GM19043 (cell line): ENCODE results near the gene KIAA0040.

Experiments
- ATAC-seq: cut with Tn5 transposase; IDR thresholded peaks from one replicate; pipeline ENCODE4 v1.9.1; 2021; ENCODE audit warnings: low read depth; ENCODE audit not compliant: unreplicated experiment

Gene KIAA0040

GRCh38 chr1:175203570-175204068 lies 11.0 kb upstream of the KIAA0040 start:
- ATAC-seq: no peak

GRCh38 chr1:175200678-175201521 lies 8.3 kb upstream of the KIAA0040 start:
- no peak for ATAC-seq

GRCh38 chr1:175198332-175198731 lies 5.8 kb upstream of the KIAA0040 start:
- ATAC-seq: no peak

GRCh38 chr1:175197531-175197930 lies 5.0 kb upstream of the KIAA0040 start:
- no peak for ATAC-seq

GRCh38 chr1:175195798-175196197 lies 3.2 kb upstream of the KIAA0040 start:
- no peak for ATAC-seq

GRCh38 chr1:175195281-175195680 lies 2.7 kb upstream of the KIAA0040 start:
- ATAC-seq: peak; percentile 26

- no peak for ATAC-seq
These were observed 943 bp upstream of the KIAA0040 start for GRCh38 chr1:175193527-175193910.

GRCh38 chr1:175192111-175192629 lies 406 bp downstream of the KIAA0040 start:
- no peak for ATAC-seq

- ATAC-seq: peak; percentile 20
These were observed 917 bp downstream of the KIAA0040 start for GRCh38 chr1:175191659-175192058.

- ATAC-seq: peak; percentile 69
These were observed 3.6 kb downstream of the KIAA0040 start for GRCh38 chr1:175188936-175189335.

- no peak for ATAC-seq
These were observed 6.0 kb downstream of the KIAA0040 start for GRCh38 chr1:175186433-175187160.

- ATAC-seq: no peak
These were observed 6.7 kb downstream of the KIAA0040 start for GRCh38 chr1:175185903-175186302.

GRCh38 chr1:175183586-175183985 lies 9.0 kb downstream of the KIAA0040 start:
- no peak for ATAC-seq

GRCh38 chr1:175182201-175182746 lies 10.3 kb downstream of the KIAA0040 start:
- ATAC-seq: no peak

GRCh38 chr1:175179837-175180590 lies 12.6 kb downstream of the KIAA0040 start:
- no peak for ATAC-seq

GRCh38 chr1:175178456-175178855 lies 14.1 kb downstream of the KIAA0040 start:
- no peak for ATAC-seq

- no peak for ATAC-seq
These were observed 14.5 kb downstream of the KIAA0040 start for GRCh38 chr1:175178056-175178455.

GRCh38 chr1:175176246-175176645 lies 16.3 kb downstream of the KIAA0040 start:
- ATAC-seq: no peak

- peak; percentile 79 for ATAC-seq
These were observed 18.1 kb downstream of the KIAA0040 start for GRCh38 chr1:175174309-175175102.

- no peak for ATAC-seq
These were observed 19.0 kb downstream of the KIAA0040 start for GRCh38 chr1:175173531-175173930.
